ENCODE data around the gene SERTAD2. TPM values are rescaled to one million over a fixed set of nuclear protein-coding genes. Genes with fewer than 3 reads are reported as not detected.

The SERTAD2 gene
- total and polyA plus RNA-seq, 2 experiments from 2014 or later = 6.2 to 6.4 TPM

DNA sequence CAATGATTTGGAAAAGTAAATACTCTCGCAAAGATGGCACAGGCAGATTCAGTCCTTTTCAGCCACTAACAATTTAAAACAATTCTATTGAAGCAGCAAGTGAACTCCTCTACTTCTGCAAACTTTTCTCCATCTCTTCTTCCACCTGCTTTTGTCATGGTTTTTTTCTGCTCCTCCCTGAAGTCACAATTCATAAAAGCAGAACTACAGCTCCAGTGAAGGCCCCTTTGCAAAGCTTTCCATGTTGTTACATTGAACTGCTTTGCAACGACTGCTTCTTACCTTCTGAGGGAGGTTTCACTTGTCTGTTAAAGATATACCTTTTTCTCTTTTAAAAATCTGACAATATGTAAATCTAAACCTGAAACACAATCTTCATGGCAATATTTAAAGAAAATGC is 3.7 kb upstream of the SERTAD2 start (continued):
- no peak for TF ChIP-seq ZNF114 (CRISPR knock-in tag; IDR thresholded peaks at IDR 0.05)
- TF ChIP-seq, protein P1, sequence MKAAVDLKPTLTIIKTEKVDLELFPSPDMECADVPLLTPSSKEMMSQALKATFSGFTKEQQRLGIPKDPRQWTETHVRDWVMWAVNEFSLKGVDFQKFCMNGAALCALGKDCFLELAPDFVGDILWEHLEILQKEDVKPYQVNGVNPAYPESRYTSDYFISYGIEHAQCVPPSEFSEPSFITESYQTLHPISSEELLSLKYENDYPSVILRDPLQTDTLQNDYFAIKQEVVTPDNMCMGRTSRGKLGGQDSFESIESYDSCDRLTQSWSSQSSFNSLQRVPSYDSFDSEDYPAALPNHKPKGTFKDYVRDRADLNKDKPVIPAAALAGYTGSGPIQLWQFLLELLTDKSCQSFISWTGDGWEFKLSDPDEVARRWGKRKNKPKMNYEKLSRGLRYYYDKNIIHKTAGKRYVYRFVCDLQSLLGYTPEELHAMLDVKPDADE (IDR thresholded peaks at IDR 0.05) = no peak

DNA sequence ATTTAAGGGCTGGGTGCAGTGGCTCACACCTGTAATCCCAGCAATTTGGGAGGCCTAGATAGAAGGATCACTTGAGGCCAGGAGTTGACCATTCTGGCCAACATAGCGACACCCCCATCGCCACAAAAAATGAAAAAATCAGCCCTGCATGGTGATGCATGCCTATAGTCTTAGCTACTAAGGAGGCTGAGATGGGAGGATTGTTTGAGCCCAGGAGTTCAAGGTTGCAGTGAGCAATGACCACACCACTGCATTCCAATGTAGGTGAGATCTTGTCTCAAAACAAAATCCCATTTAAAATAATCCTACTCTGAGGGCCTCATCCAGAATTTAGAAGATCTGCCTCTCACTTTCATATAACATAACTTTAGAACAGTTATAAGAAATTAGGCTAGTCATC is 2.7 kb upstream of the SERTAD2 start:
- TF ChIP-seq EZH2phosphoT487 (IDR thresholded peaks at IDR 0.05; ENCODE audit: unreplicated experiment) (no peak), ZNF331 (CRISPR knock-in tag; IDR thresholded peaks at IDR 0.05; ENCODE audit: low read depth) (no peak), STAT1 (IDR thresholded peaks at IDR 0.05; ENCODE audit: unreplicated experiment) (no peak), JUNB (IDR thresholded peaks at IDR 0.05; ENCODE audit: unreplicated experiment) (no peak), POLR2AphosphoS5 (IDR thresholded peaks at IDR 0.05; ENCODE audit: low read depth) (no peak), EZH2 (IDR thresholded peaks at IDR 0.05; ENCODE audit: low read depth, unreplicated experiment) (no peak), NANOG (IDR thresholded peaks at IDR 0.05; ENCODE audit: borderline replicate concordance) (no peak), ZNF114 (CRISPR knock-in tag; IDR thresholded peaks at IDR 0.05) (no peak)
- TF ChIP-seq, protein P1 (IDR thresholded peaks at IDR 0.05) = no peak
- TF ChIP-seq, protein P2, sequence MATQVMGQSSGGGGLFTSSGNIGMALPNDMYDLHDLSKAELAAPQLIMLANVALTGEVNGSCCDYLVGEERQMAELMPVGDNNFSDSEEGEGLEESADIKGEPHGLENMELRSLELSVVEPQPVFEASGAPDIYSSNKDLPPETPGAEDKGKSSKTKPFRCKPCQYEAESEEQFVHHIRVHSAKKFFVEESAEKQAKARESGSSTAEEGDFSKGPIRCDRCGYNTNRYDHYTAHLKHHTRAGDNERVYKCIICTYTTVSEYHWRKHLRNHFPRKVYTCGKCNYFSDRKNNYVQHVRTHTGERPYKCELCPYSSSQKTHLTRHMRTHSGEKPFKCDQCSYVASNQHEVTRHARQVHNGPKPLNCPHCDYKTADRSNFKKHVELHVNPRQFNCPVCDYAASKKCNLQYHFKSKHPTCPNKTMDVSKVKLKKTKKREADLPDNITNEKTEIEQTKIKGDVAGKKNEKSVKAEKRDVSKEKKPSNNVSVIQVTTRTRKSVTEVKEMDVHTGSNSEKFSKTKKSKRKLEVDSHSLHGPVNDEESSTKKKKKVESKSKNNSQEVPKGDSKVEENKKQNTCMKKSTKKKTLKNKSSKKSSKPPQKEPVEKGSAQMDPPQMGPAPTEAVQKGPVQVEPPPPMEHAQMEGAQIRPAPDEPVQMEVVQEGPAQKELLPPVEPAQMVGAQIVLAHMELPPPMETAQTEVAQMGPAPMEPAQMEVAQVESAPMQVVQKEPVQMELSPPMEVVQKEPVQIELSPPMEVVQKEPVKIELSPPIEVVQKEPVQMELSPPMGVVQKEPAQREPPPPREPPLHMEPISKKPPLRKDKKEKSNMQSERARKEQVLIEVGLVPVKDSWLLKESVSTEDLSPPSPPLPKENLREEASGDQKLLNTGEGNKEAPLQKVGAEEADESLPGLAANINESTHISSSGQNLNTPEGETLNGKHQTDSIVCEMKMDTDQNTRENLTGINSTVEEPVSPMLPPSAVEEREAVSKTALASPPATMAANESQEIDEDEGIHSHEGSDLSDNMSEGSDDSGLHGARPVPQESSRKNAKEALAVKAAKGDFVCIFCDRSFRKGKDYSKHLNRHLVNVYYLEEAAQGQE (IDR thresholded peaks at IDR 0.05; ENCODE audit: unreplicated experiment) = no peak
- TF ChIP-seq, protein P3, sequence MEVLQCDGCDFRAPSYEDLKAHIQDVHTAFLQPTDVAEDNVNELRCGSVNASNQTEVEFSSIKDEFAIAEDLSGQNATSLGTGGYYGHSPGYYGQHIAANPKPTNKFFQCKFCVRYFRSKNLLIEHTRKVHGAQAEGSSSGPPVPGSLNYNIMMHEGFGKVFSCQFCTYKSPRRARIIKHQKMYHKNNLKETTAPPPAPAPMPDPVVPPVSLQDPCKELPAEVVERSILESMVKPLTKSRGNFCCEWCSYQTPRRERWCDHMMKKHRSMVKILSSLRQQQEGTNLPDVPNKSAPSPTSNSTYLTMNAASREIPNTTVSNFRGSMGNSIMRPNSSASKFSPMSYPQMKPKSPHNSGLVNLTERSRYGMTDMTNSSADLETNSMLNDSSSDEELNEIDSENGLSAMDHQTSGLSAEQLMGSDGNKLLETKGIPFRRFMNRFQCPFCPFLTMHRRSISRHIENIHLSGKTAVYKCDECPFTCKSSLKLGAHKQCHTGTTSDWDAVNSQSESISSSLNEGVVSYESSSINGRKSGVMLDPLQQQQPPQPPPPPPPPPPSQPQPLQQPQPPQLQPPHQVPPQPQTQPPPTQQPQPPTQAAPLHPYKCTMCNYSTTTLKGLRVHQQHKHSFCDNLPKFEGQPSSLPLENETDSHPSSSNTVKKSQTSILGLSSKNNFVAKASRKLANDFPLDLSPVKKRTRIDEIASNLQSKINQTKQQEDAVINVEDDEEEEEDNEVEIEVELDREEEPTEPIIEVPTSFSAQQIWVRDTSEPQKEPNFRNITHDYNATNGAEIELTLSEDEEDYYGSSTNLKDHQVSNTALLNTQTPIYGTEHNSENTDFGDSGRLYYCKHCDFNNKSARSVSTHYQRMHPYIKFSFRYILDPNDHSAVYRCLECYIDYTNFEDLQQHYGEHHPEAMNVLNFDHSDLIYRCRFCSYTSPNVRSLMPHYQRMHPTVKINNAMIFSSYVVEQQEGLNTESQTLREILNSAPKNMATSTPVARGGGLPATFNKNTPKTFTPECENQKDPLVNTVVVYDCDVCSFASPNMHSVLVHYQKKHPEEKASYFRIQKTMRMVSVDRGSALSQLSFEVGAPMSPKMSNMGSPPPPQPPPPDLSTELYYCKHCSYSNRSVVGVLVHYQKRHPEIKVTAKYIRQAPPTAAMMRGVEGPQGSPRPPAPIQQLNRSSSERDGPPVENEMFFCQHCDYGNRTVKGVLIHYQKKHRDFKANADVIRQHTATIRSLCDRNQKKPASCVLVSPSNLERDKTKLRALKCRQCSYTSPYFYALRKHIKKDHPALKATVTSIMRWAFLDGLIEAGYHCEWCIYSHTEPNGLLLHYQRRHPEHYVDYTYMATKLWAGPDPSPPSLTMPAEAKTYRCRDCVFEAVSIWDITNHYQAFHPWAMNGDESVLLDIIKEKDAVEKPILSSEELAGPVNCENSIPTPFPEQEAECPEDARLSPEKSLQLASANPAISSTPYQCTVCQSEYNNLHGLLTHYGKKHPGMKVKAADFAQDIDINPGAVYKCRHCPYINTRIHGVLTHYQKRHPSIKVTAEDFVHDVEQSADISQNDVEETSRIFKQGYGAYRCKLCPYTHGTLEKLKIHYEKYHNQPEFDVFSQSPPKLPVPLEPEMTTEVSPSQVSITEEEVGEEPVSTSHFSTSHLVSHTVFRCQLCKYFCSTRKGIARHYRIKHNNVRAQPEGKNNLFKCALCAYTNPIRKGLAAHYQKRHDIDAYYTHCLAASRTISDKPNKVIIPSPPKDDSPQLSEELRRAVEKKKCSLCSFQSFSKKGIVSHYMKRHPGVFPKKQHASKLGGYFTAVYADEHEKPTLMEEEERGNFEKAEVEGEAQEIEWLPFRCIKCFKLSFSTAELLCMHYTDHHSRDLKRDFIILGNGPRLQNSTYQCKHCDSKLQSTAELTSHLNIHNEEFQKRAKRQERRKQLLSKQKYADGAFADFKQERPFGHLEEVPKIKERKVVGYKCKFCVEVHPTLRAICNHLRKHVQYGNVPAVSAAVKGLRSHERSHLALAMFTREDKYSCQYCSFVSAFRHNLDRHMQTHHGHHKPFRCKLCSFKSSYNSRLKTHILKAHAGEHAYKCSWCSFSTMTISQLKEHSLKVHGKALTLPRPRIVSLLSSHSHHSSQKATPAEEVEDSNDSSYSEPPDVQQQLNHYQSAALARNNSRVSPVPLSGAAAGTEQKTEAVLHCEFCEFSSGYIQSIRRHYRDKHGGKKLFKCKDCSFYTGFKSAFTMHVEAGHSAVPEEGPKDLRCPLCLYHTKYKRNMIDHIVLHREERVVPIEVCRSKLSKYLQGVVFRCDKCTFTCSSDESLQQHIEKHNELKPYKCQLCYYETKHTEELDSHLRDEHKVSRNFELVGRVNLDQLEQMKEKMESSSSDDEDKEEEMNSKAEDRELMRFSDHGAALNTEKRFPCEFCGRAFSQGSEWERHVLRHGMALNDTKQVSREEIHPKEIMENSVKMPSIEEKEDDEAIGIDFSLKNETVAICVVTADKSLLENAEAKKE (CRISPR knock-in tag; IDR thresholded peaks at IDR 0.05) = no peak
- TF ChIP-seq, protein P4, sequence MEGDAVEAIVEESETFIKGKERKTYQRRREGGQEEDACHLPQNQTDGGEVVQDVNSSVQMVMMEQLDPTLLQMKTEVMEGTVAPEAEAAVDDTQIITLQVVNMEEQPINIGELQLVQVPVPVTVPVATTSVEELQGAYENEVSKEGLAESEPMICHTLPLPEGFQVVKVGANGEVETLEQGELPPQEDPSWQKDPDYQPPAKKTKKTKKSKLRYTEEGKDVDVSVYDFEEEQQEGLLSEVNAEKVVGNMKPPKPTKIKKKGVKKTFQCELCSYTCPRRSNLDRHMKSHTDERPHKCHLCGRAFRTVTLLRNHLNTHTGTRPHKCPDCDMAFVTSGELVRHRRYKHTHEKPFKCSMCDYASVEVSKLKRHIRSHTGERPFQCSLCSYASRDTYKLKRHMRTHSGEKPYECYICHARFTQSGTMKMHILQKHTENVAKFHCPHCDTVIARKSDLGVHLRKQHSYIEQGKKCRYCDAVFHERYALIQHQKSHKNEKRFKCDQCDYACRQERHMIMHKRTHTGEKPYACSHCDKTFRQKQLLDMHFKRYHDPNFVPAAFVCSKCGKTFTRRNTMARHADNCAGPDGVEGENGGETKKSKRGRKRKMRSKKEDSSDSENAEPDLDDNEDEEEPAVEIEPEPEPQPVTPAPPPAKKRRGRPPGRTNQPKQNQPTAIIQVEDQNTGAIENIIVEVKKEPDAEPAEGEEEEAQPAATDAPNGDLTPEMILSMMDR (conservative IDR thresholded peaks at IDR 0.05; ENCODE audit: low read depth in 2 of 2) = no peak
- H3K4me2 ChIP-seq = no peak overlapping the region
- peaks cover 23% of the 10 kb centered on the region for H3K27me3 Mint-ChIP-seq (ENCODE audit: insufficient read depth, low read depth, poor library complexity)
- H3K36me3 Mint-ChIP-seq (ENCODE audit: low read depth) = no peaks in the 10 kb centered on the region
- peaks cover 16% of the 10 kb centered on the region for H3K79me2 ChIP-seq (replicated peaks; ENCODE audit: insufficient read depth)
- no peak overlapping the region for H3K27ac Mint-ChIP-seq
- H3K9me3 Mint-ChIP-seq = no peaks in the 10 kb centered on the region
- peaks cover 27% of the 10 kb centered on the region for H3K4me1 ChIP-seq (ENCODE audit: insufficient read depth)
- H4K20me1 ChIP-seq (replicated peaks; ENCODE audit: insufficient read depth) = peaks cover 15% of the 10 kb centered on the region
- no peaks in the 10 kb centered on the region for H3K36me3 ChIP-seq (ENCODE audit: insufficient read depth)
- peaks cover 27% of the 10 kb centered on the region for H3K4me1 Mint-ChIP-seq
- no peak overlapping the region for H3K27ac ChIP-seq (ENCODE audit: low read depth)
- peaks cover 37% of the 10 kb centered on the region for H3K27me3 ChIP-seq (ENCODE audit: insufficient read depth)
- DNase-seq (ENCODE audit: low spot score) (no peak), ATAC-seq (no peak)
- no peak overlapping the region for H3K4me3 ChIP-seq
- no peaks in the 10 kb centered on the region; the same call in 1 of the 2 replicates for H3F3A ChIP-seq (replicated peaks; ENCODE audit: low read depth)
- no peak overlapping the region for H2AFZ ChIP-seq
- H3K4me3 Mint-ChIP-seq = no peak overlapping the region
- H3K9me2 ChIP-seq (ENCODE audit: insufficient read depth) = no peaks in the 10 kb centered on the region

Data from GM23338 (cell line).